Esophagus muscularis mucosa (tissue), 4 donors: ENCODE measurements around the gene CEP57.

Experiments
- EP300 ChIP-seq: sonication (generic); formaldehyde crosslinking; IDR thresholded peaks from one replicate; pipeline ENCODE4 v1.6.1; 2017; ENCODE audit warnings: antibody characterized with exemption
- POLR2A ChIP-seq: fragments of 450-650 bp; IDR thresholded peaks from one replicate; pipeline ENCODE4 v1.6.1; 2017; ENCODE audit warnings: antibody characterized with exemption, moderate library complexity, mild to moderate bottlenecking, low read depth
- POLR2AphosphoS5 ChIP-seq, 2 donors: sonication (generic); formaldehyde crosslinking; IDR thresholded peaks; one replicate each; pipeline ENCODE4 v1.6.1; 2017; ENCODE audit warnings: antibody characterized with exemption in 2 of 2
- TF ChIP-seq, protein P1 (sequence below), 3 experiments: fragments of 200-600 bp in 2 of 3; fragments of 450-650 bp in 1 of 3; sonication (generic) in 2 of 3; IDR thresholded peaks; one replicate each; pipeline ENCODE4 v1.5.1; 2017 to 2019; ENCODE audit warnings: antibody characterized with exemption in 3 of 3, mild to moderate bottlenecking in 2 of 3, moderate library complexity in 1 of 3

- TF ChIP-seq POLR2A (no peak), POLR2AphosphoS5 (IDR thresholded peaks at IDR 0.05) (no peak), EP300 (no peak)
- TF ChIP-seq, protein P1, sequence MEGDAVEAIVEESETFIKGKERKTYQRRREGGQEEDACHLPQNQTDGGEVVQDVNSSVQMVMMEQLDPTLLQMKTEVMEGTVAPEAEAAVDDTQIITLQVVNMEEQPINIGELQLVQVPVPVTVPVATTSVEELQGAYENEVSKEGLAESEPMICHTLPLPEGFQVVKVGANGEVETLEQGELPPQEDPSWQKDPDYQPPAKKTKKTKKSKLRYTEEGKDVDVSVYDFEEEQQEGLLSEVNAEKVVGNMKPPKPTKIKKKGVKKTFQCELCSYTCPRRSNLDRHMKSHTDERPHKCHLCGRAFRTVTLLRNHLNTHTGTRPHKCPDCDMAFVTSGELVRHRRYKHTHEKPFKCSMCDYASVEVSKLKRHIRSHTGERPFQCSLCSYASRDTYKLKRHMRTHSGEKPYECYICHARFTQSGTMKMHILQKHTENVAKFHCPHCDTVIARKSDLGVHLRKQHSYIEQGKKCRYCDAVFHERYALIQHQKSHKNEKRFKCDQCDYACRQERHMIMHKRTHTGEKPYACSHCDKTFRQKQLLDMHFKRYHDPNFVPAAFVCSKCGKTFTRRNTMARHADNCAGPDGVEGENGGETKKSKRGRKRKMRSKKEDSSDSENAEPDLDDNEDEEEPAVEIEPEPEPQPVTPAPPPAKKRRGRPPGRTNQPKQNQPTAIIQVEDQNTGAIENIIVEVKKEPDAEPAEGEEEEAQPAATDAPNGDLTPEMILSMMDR (IDR thresholded peaks at IDR 0.05), result no peak
These were observed 11.6 kb upstream of the CEP57 start for GRCh38 chr11:95778699-95779098.
